B cell (primary cell): ENCODE data around the gene HLA-DQB1. TPM values are rescaled to one million over a fixed set of nuclear protein-coding genes. Genes with fewer than 3 reads are reported as not detected.
"Not testable (repeated sequence)": the region's sequence is repeated elsewhere in the genome, so short reads cannot be mapped to it uniquely, and the experiment has no call there.

Source experiments
- ATAC-seq: fragments of 200-7000 bp; cut with Tn5 transposase; one replicate; pipeline ENCODE4 v1.10.0; 2021; ENCODE audit warnings: low read depth, mild to moderate bottlenecking, moderate number of reproducible peaks, moderate library complexity
- CTCF ChIA-PET: fragments of 350-600 bp; sonication (Branson Sonifier 250); formaldehyde crosslinking; loops from one replicate; lab custom pipeline; 2021; ENCODE audit warnings: antibody characterized with exemption, inconsistent platforms; lab: Charles Lee
- POLR2A ChIA-PET: fragments of 350-600 bp; sonication (Branson Sonifier 250); formaldehyde crosslinking; loops from one replicate; lab custom pipeline; 2021; ENCODE audit warnings: antibody characterized with exemption; lab: Charles Lee
- DNase-seq: peaks from one replicate; pipeline ENCODE4 v3.0.0; 2013
- H2AFZ ChIP-seq: 2 replicates; pipeline ENCODE4 v1.6.1; 2012; ENCODE audit warnings: mild to moderate bottlenecking, low read depth, low read length; ENCODE audit not compliant: insufficient read depth, poor library complexity, severe bottlenecking
- H3K27ac ChIP-seq, 2 donors: 1 replicate in 1 of 2; 2 replicates in 1 of 2; pipeline ENCODE4 v1.5.1; 2012 to 2013; ENCODE audit warnings: low read length in 2 of 2, mild to moderate bottlenecking in 2 of 2, moderate library complexity in 1 of 2
- H3K27me3 ChIP-seq, 4 experiments: fragments of 200-600 bp in 1 of 4; sonication (generic) in 1 of 4; replicated peaks in 1 of 4; 1 replicate in 2 of 4; 2 replicates in 2 of 4; pipeline versions ENCODE4 v1.6.1 to v1.7.0; 2013 to 2016; ENCODE audit warnings: low read length in 3 of 4, mild to moderate bottlenecking in 2 of 4, mixed read lengths in 1 of 4, moderate library complexity in 1 of 4; ENCODE audit not compliant: insufficient read depth in 4 of 4, control insufficient read depth in 3 of 4; ENCODE audit errors: control extremely low read depth in 1 of 4
- H3K36me3 ChIP-seq, 2 experiments: replicated peaks in 1 of 2; 1 replicate in 1 of 2; 2 replicates in 1 of 2; pipeline versions ENCODE4 v1.6.1 to v1.7.1; 2013; ENCODE audit warnings: low read length in 1 of 2; ENCODE audit not compliant: insufficient read depth in 2 of 2, control insufficient read depth in 1 of 2; ENCODE audit errors: control extremely low read depth in 1 of 2, extremely low read depth in 1 of 2
- H3K4me1 ChIP-seq, 2 donors: fragments of 200-600 bp in 1 of 2; sonication (generic) in 1 of 2; 1 replicate in 1 of 2; 2 replicates in 1 of 2; pipeline versions ENCODE4 v1.5.1 to v1.6.1; 2013 to 2017; ENCODE audit warnings: low read length in 2 of 2; ENCODE audit not compliant: control insufficient read depth in 2 of 2, insufficient read depth in 2 of 2
- H3K4me2 ChIP-seq: replicated peaks from 2 replicates; pipeline ENCODE3; 2012; ENCODE audit warnings: mild to moderate bottlenecking, low read depth, low read length; ENCODE audit not compliant: poor library complexity, severe bottlenecking
- H3K4me3 ChIP-seq, 5 experiments: fragments of 200-600 bp in 1 of 5; sonication (generic) in 1 of 5; 1 replicate in 3 of 5; 2 replicates in 2 of 5; pipeline versions ENCODE4 v1.5.1 to v1.7.0; 2011 to 2016; ENCODE audit warnings: low read length in 4 of 5, mild to moderate bottlenecking in 4 of 5, low read depth in 2 of 5, control low read depth in 1 of 5, moderate library complexity in 1 of 5; ENCODE audit not compliant: insufficient read depth in 1 of 5; ENCODE audit errors: control extremely low read depth in 1 of 5, extremely low read depth in 1 of 5
- H3K79me2 ChIP-seq: fragments of 200-600 bp; sonication (generic); one replicate; pipeline ENCODE4 v1.6.0; 2016; ENCODE audit warnings: low read length; ENCODE audit not compliant: control insufficient read depth, insufficient read depth
- H3K9ac ChIP-seq: fragments of 200-600 bp; sonication (generic); 2 replicates; pipeline ENCODE4 v1.6.1; 2017; ENCODE audit warnings: mild to moderate bottlenecking, low read length, moderate library complexity
- H3K9me3 ChIP-seq, 3 donors: one replicate each; pipeline versions ENCODE4 v1.6.1 to v1.7.1; 2013; ENCODE audit warnings: low read length in 2 of 3; ENCODE audit not compliant: control insufficient read depth in 2 of 3, insufficient read depth in 1 of 3; ENCODE audit errors: control extremely low read depth in 1 of 3
- H4K20me1 ChIP-seq: 2 replicates; pipeline ENCODE4 v1.6.0; 2012; ENCODE audit warnings: mild to moderate bottlenecking, low read length; ENCODE audit not compliant: insufficient read depth, control insufficient read depth, poor library complexity, severe bottlenecking
- H3K27ac Mint-ChIP-seq: one replicate; pipeline ENCODE4 v1.8.0; 2021; ENCODE audit warnings: mixed read lengths
- H3K27me3 Mint-ChIP-seq: one replicate; pipeline ENCODE4 v1.8.0; 2021; ENCODE audit warnings: mixed read lengths
- H3K4me1 Mint-ChIP-seq: one replicate; pipeline ENCODE4 v1.8.0; 2021; ENCODE audit warnings: mixed read lengths
- H3K4me3 Mint-ChIP-seq: one replicate; pipeline ENCODE4 v1.8.0; 2021; ENCODE audit warnings: mixed read lengths
- H3K9me3 Mint-ChIP-seq: one replicate; pipeline ENCODE4 v1.8.0; 2022; ENCODE audit warnings: mixed read lengths; ENCODE audit not compliant: insufficient read depth
- EZH2 ChIP-seq: IDR thresholded peaks from 2 replicates; pipeline ENCODE4 v1.6.1; 2012; ENCODE audit warnings: borderline replicate concordance, low read depth, mild to moderate bottlenecking, moderate library complexity, low read length; ENCODE audit not compliant: insufficient read depth, poor library complexity, severe bottlenecking
- WGBS: methylation state at CpG from one replicate; pipeline ENCODE4 v1.1.5; 2013; ENCODE audit warnings: missing lambda C conversion rate; ENCODE audit not compliant: insufficient coverage; 5-methylcytosine and 5-hydroxymethylcytosine counted together
- intact Hi-C: fragments of 100-400 bp; cut with micrococcal nuclease; formaldehyde crosslinking; loops from one replicate; pipeline ENCODE4 v1.10.0; 2022
- polyA plus RNA-seq: library from polyadenylated mRNA; depleted of rRNA; stranded (reverse); fragments of >200 nt; gene quantifications from 2 replicates; pipeline ENCODE4 v1.2.3, GENCODE V29; 2012
- total RNA-seq, 2 donors: library from RNA; stranded (reverse); fragments of 120-200 nt in 1 of 2; gene quantifications; 1 replicate in 1 of 2; 2 replicates in 1 of 2; pipeline versions ENCODE4 v1.2.3 to v1.2.4, GENCODE V29; 2013 to 2022
- TF ChIP-seq, protein P1 (sequence below): fragments of 200-600 bp; IDR thresholded peaks from one replicate; pipeline ENCODE4 v1.8.0; 2022; ENCODE audit warnings: antibody characterized with exemption, mild to moderate bottlenecking

The HLA-DQB1 gene
- total and polyA plus RNA-seq, 2 donors (not counting 1 experiment from before 2014, with no cell fraction given): 267 to 986 TPM

- Histone ChIP-seq H3K27ac (peak overlapping the region; percentile 7 to 16), H3K9ac (no peak overlapping the region), H3K27me3 (no peaks in the 10 kb centered on the region), H3K9me3 (no peaks in the 10 kb centered on the region), H2AFZ (no peak overlapping the region), H4K20me1 (peaks cover 16% of the 10 kb centered on the region), H3K79me2 (peaks cover 18% of the 10 kb centered on the region), H3K4me2 (no peak overlapping the region), H3K4me1 (peaks cover 34 to 46% of the 10 kb centered on the region in 2 donors), H3K4me3 (no peak overlapping the region), H3K36me3 (peaks cover 0 to 31% of the 10 kb centered on the region in 2 experiments)
- intact Hi-C loops: no loop called here
- H3K4me1 Mint-ChIP-seq: peaks cover 69% of the 10 kb centered on the region
- peak overlapping the region; percentile 89 for H3K4me3 Mint-ChIP-seq
- peak overlapping the region; percentile 100 for H3K27ac Mint-ChIP-seq
- ATAC-seq (no peak), DNase-seq (peak; percentile 41)
- H3K27me3 Mint-ChIP-seq: no peaks in the 10 kb centered on the region
- H3K9me3 Mint-ChIP-seq: no peaks in the 10 kb centered on the region
- POLR2A ChIA-PET: interaction anchor here (0.7 to 1.2 kb wide), 5 partner anchors 27 to 217 kb away, joined by 3 to 4 read pairs (median 3); no protein-coding TSS in a partner anchor
- CTCF ChIA-PET: interaction anchor here (0.7 to 1.2 kb wide), 2 partner anchors 8 to 36 kb away, joined by 3 to 4 read pairs; partner anchors contain the start of gene HLA-DQB1
- TF ChIP-seq, protein P1, sequence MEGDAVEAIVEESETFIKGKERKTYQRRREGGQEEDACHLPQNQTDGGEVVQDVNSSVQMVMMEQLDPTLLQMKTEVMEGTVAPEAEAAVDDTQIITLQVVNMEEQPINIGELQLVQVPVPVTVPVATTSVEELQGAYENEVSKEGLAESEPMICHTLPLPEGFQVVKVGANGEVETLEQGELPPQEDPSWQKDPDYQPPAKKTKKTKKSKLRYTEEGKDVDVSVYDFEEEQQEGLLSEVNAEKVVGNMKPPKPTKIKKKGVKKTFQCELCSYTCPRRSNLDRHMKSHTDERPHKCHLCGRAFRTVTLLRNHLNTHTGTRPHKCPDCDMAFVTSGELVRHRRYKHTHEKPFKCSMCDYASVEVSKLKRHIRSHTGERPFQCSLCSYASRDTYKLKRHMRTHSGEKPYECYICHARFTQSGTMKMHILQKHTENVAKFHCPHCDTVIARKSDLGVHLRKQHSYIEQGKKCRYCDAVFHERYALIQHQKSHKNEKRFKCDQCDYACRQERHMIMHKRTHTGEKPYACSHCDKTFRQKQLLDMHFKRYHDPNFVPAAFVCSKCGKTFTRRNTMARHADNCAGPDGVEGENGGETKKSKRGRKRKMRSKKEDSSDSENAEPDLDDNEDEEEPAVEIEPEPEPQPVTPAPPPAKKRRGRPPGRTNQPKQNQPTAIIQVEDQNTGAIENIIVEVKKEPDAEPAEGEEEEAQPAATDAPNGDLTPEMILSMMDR: no peak
- no peak for TF ChIP-seq EZH2
- WGBS: 76% methylated on average over 3 of the region's 6 CpGs
Observed at GRCh38 chr6:32658268-32658897, 8.1 kb downstream of the HLA-DQB1 start.

- Histone ChIP-seq H3K36me3 (peaks cover 0 to 31% of the 10 kb centered on the region in 2 experiments), H3K4me1 (peaks cover 34 to 42% of the 10 kb centered on the region in 2 donors), H4K20me1 (peaks cover 16% of the 10 kb centered on the region), H3K79me2 (peaks cover 13% of the 10 kb centered on the region)
- H2AFZ ChIP-seq, intact Hi-C loops, H3K27me3 Mint-ChIP-seq, H3K4me3 ChIP-seq, ATAC-seq, H3K4me2 ChIP-seq, H3K9ac ChIP-seq, DNase-seq, H3K9me3 Mint-ChIP-seq, H3K27me3 ChIP-seq, H3K9me3 ChIP-seq, H3K27ac ChIP-seq: not testable (repeated sequence)
- ChIA-PET CTCF (interaction anchor here (1.2 kb wide), 1 partner anchor 9 kb away, joined by 3 read pairs; the partner anchor contains the start of gene HLA-DQB1), POLR2A (interaction anchor here (1.0 to 1.2 kb wide), 3 partner anchors 32 to 103 kb away, joined by 3 to 4 read pairs (median 4); no protein-coding TSS in a partner anchor)
- Mint-ChIP-seq H3K27ac (peak overlapping the region; percentile 100), H3K4me1 (peaks cover 65% of the 10 kb centered on the region), H3K4me3 (peak overlapping the region; percentile 49)
Observed at GRCh38 chr6:32657819-32658218, 8.6 kb downstream of the HLA-DQB1 start.

- H3K4me3 Mint-ChIP-seq, H3K9me3 Mint-ChIP-seq: not testable (repeated sequence)
Observed at GRCh38 chr6:32657329-32657728, 9.1 kb downstream of the HLA-DQB1 start.

More at GRCh38 chr6:32657329-32657728, 9.1 kb downstream of the HLA-DQB1 start:
- H3K27me3 ChIP-seq, intact Hi-C loops, H3K9ac ChIP-seq, H3K4me2 ChIP-seq, H3K4me3 ChIP-seq, H3K27ac Mint-ChIP-seq, H3K27me3 Mint-ChIP-seq, POLR2A ChIA-PET, ATAC-seq, H2AFZ ChIP-seq, DNase-seq, H3K9me3 ChIP-seq, CTCF ChIA-PET, H3K27ac ChIP-seq: not testable (repeated sequence)
- Histone ChIP-seq H3K4me1 (peaks cover 34 to 40% of the 10 kb centered on the region in 2 donors), H3K79me2 (peaks cover 13% of the 10 kb centered on the region), H4K20me1 (peaks cover 16% of the 10 kb centered on the region), H3K36me3 (peaks cover 0 to 29% of the 10 kb centered on the region in 2 experiments)
- no CpG with 5 or more reads among the region's 6 CpGs for WGBS
- peaks cover 65% of the 10 kb centered on the region for H3K4me1 Mint-ChIP-seq
